SK-N-SH (cell line): ENCODE results near the gene RGS13. TPM values are rescaled to one million over a fixed set of nuclear protein-coding genes. Genes with fewer than 3 reads are reported as not detected.
A peak's percentile ranks its signal among the peaks of the same experiment; 100 is the strongest.

Source experiments
- CTCF ChIA-PET: fragments of 300-600, 350-600 bp; formaldehyde crosslinking; extraction: SDS; loops from one replicate; lab custom pipeline; 2021; lab: Yijun Ruan, JAX
- POLR2A ChIA-PET: fragments of 350-600 bp; sonication (Branson Sonifier 250); formaldehyde crosslinking; extraction: SDS; loops from one replicate; lab custom pipeline; 2020; ENCODE audit warnings: antibody characterized with exemption, inconsistent platforms; lab: Yijun Ruan, JAX
- DNase-seq: peaks from one replicate; pipeline ENCODE4 v3.0.0; 2012
- H2AFZ ChIP-seq: fragments of 200-600 bp; sonication (generic); 2 replicates; pipeline ENCODE4 v1.8.1; 2016; ENCODE audit warnings: antibody characterized with exemption, mild to moderate bottlenecking, low read depth
- H3F3A ChIP-seq: fragments of 200-600 bp; sonication (generic); replicated peaks from 2 replicates; pipeline ENCODE3; 2016; ENCODE audit warnings: antibody characterized with exemption, mild to moderate bottlenecking; ENCODE audit not compliant: insufficient read depth
- H3K27ac ChIP-seq, 2 experiments: fragments of 200-500 bp in 1 of 2; fragments of 200-600 bp in 1 of 2; sonication (Bioruptor generic) in 1 of 2; sonication (generic), shearing (Covaris generic) in 1 of 2; 2 replicates each; pipeline versions ENCODE4 v1.5.1 to v1.6.1; 2014 to 2016; ENCODE audit warnings: low read depth in 2 of 2, inconsistent platforms in 1 of 2, low read length in 1 of 2, mild to moderate bottlenecking in 1 of 2, mixed read lengths in 1 of 2
- H3K27me3 ChIP-seq: fragments of 200-600 bp; sonication (generic), shearing (Covaris generic); 2 replicates; pipeline ENCODE4 v1.6.1; 2016; ENCODE audit warnings: mixed run types; ENCODE audit not compliant: insufficient read depth
- H3K36me3 ChIP-seq, 2 experiments: fragments of 200-500 bp in 1 of 2; fragments of 200-600 bp in 1 of 2; sonication (Bioruptor generic) in 1 of 2; sonication (generic) in 1 of 2; replicated peaks in 1 of 2; 2 replicates each; pipeline versions ENCODE3 to v1.5.1; 2014 to 2016; ENCODE audit warnings: low read length in 1 of 2, mild to moderate bottlenecking in 1 of 2; ENCODE audit not compliant: insufficient read depth in 2 of 2, control insufficient read depth in 1 of 2
- H3K4me1 ChIP-seq, 2 experiments: fragments of 200-500 bp in 1 of 2; fragments of 200-600 bp in 1 of 2; sonication (Bioruptor generic) in 1 of 2; sonication (generic), shearing (Covaris generic) in 1 of 2; 2 replicates each; pipeline versions ENCODE4 v1.5.1 to v1.6.1; 2014 to 2016; ENCODE audit warnings: low read depth in 1 of 2, low read length in 1 of 2, mixed run types in 1 of 2; ENCODE audit not compliant: insufficient read depth in 2 of 2, control insufficient read depth in 1 of 2
- H3K4me2 ChIP-seq: fragments of 200-600 bp; sonication (generic), shearing (Covaris generic); 2 replicates; pipeline ENCODE4 v1.6.1; 2017; ENCODE audit warnings: mixed run types
- H3K4me3 ChIP-seq, 2 experiments: fragments of 200-500 bp in 1 of 2; fragments of 200-600 bp in 1 of 2; sonication (Bioruptor generic) in 1 of 2; sonication (generic), shearing (Covaris generic) in 1 of 2; 2 replicates each; pipeline versions ENCODE4 v1.5.1 to v1.8.1; 2014 to 2016; ENCODE audit warnings: low read depth in 2 of 2, inconsistent platforms in 1 of 2, low read length in 1 of 2, mild to moderate bottlenecking in 1 of 2, mixed read lengths in 1 of 2, moderate library complexity in 1 of 2
- H3K79me2 ChIP-seq: fragments of 200-600 bp; sonication (generic); 2 replicates; pipeline ENCODE4 v1.8.1; 2017; ENCODE audit warnings: mild to moderate bottlenecking; ENCODE audit not compliant: insufficient read depth
- H3K9ac ChIP-seq: fragments of 200-600 bp; sonication (generic); 2 replicates; pipeline ENCODE4 v1.6.1; 2017; ENCODE audit warnings: mixed run types
- H3K9me2 ChIP-seq: fragments of 200-600 bp; sonication (generic); 2 replicates; pipeline ENCODE4 v1.6.1; 2017; ENCODE audit warnings: mixed run types
- H3K9me3 ChIP-seq: fragments of 200-600 bp; sonication (generic); 2 replicates; pipeline ENCODE4 v1.6.1; 2017; ENCODE audit warnings: mixed run types, mild to moderate bottlenecking, moderate library complexity
- H4K20me1 ChIP-seq: fragments of 200-600 bp; sonication (generic); 2 replicates; pipeline ENCODE4 v1.6.1; 2017; ENCODE audit warnings: mild to moderate bottlenecking, mixed run types; ENCODE audit not compliant: insufficient read depth
- CHD2 ChIP-seq: fragments of 150-350 bp; IDR thresholded peaks from 2 replicates; pipeline ENCODE4 v1.6.1; 2018; ENCODE audit warnings: low read length; ENCODE audit not compliant: partially characterized antibody
- EP300 ChIP-seq, 2 experiments: IDR thresholded peaks; 2 replicates each; pipeline versions ENCODE4 v1.4.0 to v1.6.1; 2012; ENCODE audit warnings: borderline replicate concordance in 1 of 2, low read depth in 1 of 2, low read length in 1 of 2
- EZH2phosphoT487 ChIP-seq: fragments of 200-600 bp; sonication (generic); IDR thresholded peaks from 2 replicates; pipeline ENCODE4 v1.6.1; 2017; ENCODE audit warnings: low read depth, mixed run types, mild to moderate bottlenecking, antibody characterized with exemption, moderate library complexity, borderline replicate concordance
- FOXJ3 ChIP-seq: sonication (generic); formaldehyde crosslinking; IDR thresholded peaks from 2 replicates; pipeline ENCODE4 v1.5.1; 2020; ENCODE audit warnings: mild to moderate bottlenecking, missing genetic modification reagents
- FOXM1 ChIP-seq: IDR thresholded peaks from 2 replicates; pipeline ENCODE4 v1.4.0; 2012; ENCODE audit warnings: low read depth, mild to moderate bottlenecking
- GABPA ChIP-seq: IDR thresholded peaks from 2 replicates; pipeline ENCODE4 v1.4.0; 2012; ENCODE audit warnings: low read depth, mild to moderate bottlenecking
- MEF2A ChIP-seq: IDR thresholded peaks from 2 replicates; pipeline ENCODE4 v1.4.0; 2012; ENCODE audit warnings: low read depth, borderline replicate concordance
- MXI1 ChIP-seq: IDR thresholded peaks from 2 replicates; pipeline ENCODE4 v1.6.1; 2012; ENCODE audit warnings: mild to moderate bottlenecking, low read depth, low read length, improper control_type of control experiment
- NFIC ChIP-seq: IDR thresholded peaks from 2 replicates; pipeline ENCODE4 v1.4.0; 2012; ENCODE audit warnings: borderline replicate concordance
- NRF1 ChIP-seq: IDR thresholded peaks from 2 replicates; pipeline ENCODE4 v1.6.1; 2012; ENCODE audit warnings: low read depth, mild to moderate bottlenecking, low read length
- PBX3 ChIP-seq: IDR thresholded peaks from 2 replicates; pipeline ENCODE4; 2012
- POLR2AphosphoS5 ChIP-seq: IDR thresholded peaks from 2 replicates; pipeline ENCODE4 v1.6.1; 2012; ENCODE audit warnings: low read depth, low read length
- RAD21 ChIP-seq: IDR thresholded peaks from 2 replicates; pipeline ENCODE4 v1.6.1; 2012; ENCODE audit warnings: mild to moderate bottlenecking, low read length
- RCOR1 ChIP-seq: fragments of 150-350 bp; IDR thresholded peaks from 2 replicates; pipeline ENCODE4 v1.6.1; 2017; ENCODE audit warnings: antibody characterized with exemption, low read length
- REST ChIP-seq: IDR thresholded peaks from 2 replicates; pipeline ENCODE4 v1.6.1; 2012; ENCODE audit warnings: mild to moderate bottlenecking, low read depth, low read length, moderate library complexity
- RXRA ChIP-seq: IDR thresholded peaks from 2 replicates; pipeline ENCODE4 v1.4.0; 2012; ENCODE audit warnings: low read depth, mild to moderate bottlenecking, borderline replicate concordance
- SMC3 ChIP-seq: IDR thresholded peaks from 2 replicates; pipeline ENCODE4 v1.6.1; 2012; ENCODE audit warnings: low read depth, low read length, improper control_type of control experiment
- TEAD4 ChIP-seq: IDR thresholded peaks from 2 replicates; pipeline ENCODE4 v1.4.0; 2012; ENCODE audit warnings: mild to moderate bottlenecking, borderline replicate concordance; ENCODE audit not compliant: insufficient read depth
- ZBTB33 ChIP-seq: IDR thresholded peaks from 2 replicates; pipeline ENCODE4 v1.4.0; 2012; ENCODE audit warnings: low read depth, borderline replicate concordance
- WGBS: methylation state at CpG from one replicate; pipeline ENCODE4 v1.1.6; 2017; ENCODE audit warnings: low lambda C conversion rate; 5-methylcytosine and 5-hydroxymethylcytosine counted together
- polyA plus RNA-seq, 3 experiments: library from polyadenylated mRNA; depleted of rRNA; stranded (reverse); fragments of >200 nt; gene quantifications; 2 replicates each; pipeline ENCODE4 v1.2.3, GENCODE V29; 2012

RGS13 gene
- polyA plus RNA-seq, 1 of the 3 experiments (the other 2 are of a cell fraction) = not detected

- TF ChIP-seq PBX3 = peak; percentile 70
- no peak for TF ChIP-seq FOXJ3 (CRISPR knock-in tag)
- TF ChIP-seq TEAD4 = no peak
Observed at GRCh38 chr1:192601567-192601966, 34.4 kb upstream of the RGS13 start (continued).

GRCh38 chr1:192602757-192603156 lies 33.2 kb upstream of the RGS13 start:
- Histone ChIP-seq H3K27me3 (no peaks in the 10 kb centered on the region), H3K4me3 (no peak overlapping the region), H3K4me1 (peaks cover 0 to 8% of the 10 kb centered on the region in 2 experiments; a peak in 2 of 4 replicates), H3K9ac (no peak overlapping the region), H4K20me1 (no peaks in the 10 kb centered on the region), H3K9me2 (no peaks in the 10 kb centered on the region), H3K36me3 (no peaks in the 10 kb centered on the region), H3K79me2 (no peaks in the 10 kb centered on the region), H3K27ac (no peak overlapping the region), H3F3A (peaks cover 3% of the 10 kb centered on the region), H2AFZ (no peak overlapping the region), H3K4me2 (no peak overlapping the region), H3K9me3 (no peaks in the 10 kb centered on the region)
- CTCF ChIA-PET = interaction anchor here (11.5 kb wide), 1 partner anchor 127 kb away, joined by 107 read pairs; no protein-coding TSS in a partner anchor
- TF ChIP-seq SMC3 = no peak
- no peak for TF ChIP-seq CHD2
- TF ChIP-seq MXI1 = no peak
- TF ChIP-seq RAD21 = no peak
- TF ChIP-seq MEF2A = no peak
- TF ChIP-seq RCOR1 = no peak
- TF ChIP-seq GABPA = no peak
- no peak for TF ChIP-seq ZBTB33
- TF ChIP-seq EZH2phosphoT487 = no peak
- no peak for TF ChIP-seq NFIC
- TF ChIP-seq NRF1 = no peak
- TF ChIP-seq REST = no peak
- TF ChIP-seq EP300 (IDR thresholded peaks at IDR 0.05; ENCODE audit: borderline replicate concordance in 1 of 2, low read depth in 1 of 2, low read length in 1 of 2) = no peak
- TF ChIP-seq FOXM1 = no peak
- TF ChIP-seq RXRA = no peak
- no peak for TF ChIP-seq PBX3
- no peak for TF ChIP-seq POLR2AphosphoS5
- POLR2A ChIA-PET = no interaction called here
- DNase-seq = no peak
- WGBS = 80% methylated on average over 1 of the region's 1 CpG
